ENCODE measurements around the gene CARF.

Gene CARF

GRCh38 chr2:202990501-202990900 lies 78.4 kb downstream of the CARF start:
- no peak for TF ChIP-seq CTCF (IDR thresholded peaks at IDR 0.05)

GRCh38 chr2:203002054-203002821 lies 90.2 kb downstream of the CARF start:
- TF ChIP-seq CTCF (IDR thresholded peaks at IDR 0.05), result no peak

GRCh38 chr2:203003716-203004115 lies 91.6 kb downstream of the CARF start:
- no peak for TF ChIP-seq CTCF (IDR thresholded peaks at IDR 0.05)

- TF ChIP-seq CTCF (IDR thresholded peaks at IDR 0.05), result no peak
Observed at GRCh38 chr2:203014456-203015199, 102.6 kb downstream of the CARF start, which contains the start of gene NBEAL1. NBEAL1 (plus strand) TSS chr2:203014875; CDS start chr2:203016385, 1,510 bp downstream.

- no peak for TF ChIP-seq CTCF (IDR thresholded peaks at IDR 0.05)
Observed at GRCh38 chr2:203016716-203017115, 104.6 kb downstream of the CARF start.

- no peak for TF ChIP-seq CTCF (IDR thresholded peaks at IDR 0.05)
Observed at GRCh38 chr2:203018181-203018580, 106.1 kb downstream of the CARF start.

- no peak for TF ChIP-seq CTCF (IDR thresholded peaks at IDR 0.05)
Observed at GRCh38 chr2:203019142-203019541, 107.1 kb downstream of the CARF start.
